Ishikawa (cell line): ENCODE data around the gene MT1M.

Source experiments
- CEBPB ChIP-seq: IDR thresholded peaks from 2 replicates; pipeline ENCODE4 v1.6.1; 2012
- CREB1 ChIP-seq: IDR thresholded peaks from 2 replicates; pipeline ENCODE4 v1.6.1; 2012; ENCODE audit warnings: low read depth
- EGR1 ChIP-seq: IDR thresholded peaks from 2 replicates; pipeline ENCODE4 v1.6.1; 2012
- EP300 ChIP-seq: IDR thresholded peaks from 2 replicates; pipeline ENCODE4 v1.6.1; 2012; ENCODE audit warnings: borderline replicate concordance
- FOXM1 ChIP-seq: IDR thresholded peaks from 2 replicates; pipeline ENCODE4 v1.6.1; 2012; ENCODE audit warnings: low read depth, borderline replicate concordance
- NFIC ChIP-seq: IDR thresholded peaks from 2 replicates; pipeline ENCODE4 v1.6.1; 2012
- RAD21 ChIP-seq: IDR thresholded peaks from 2 replicates; pipeline ENCODE4 v1.6.1; 2012; ENCODE audit warnings: low read depth
- TAF1 ChIP-seq: IDR thresholded peaks from 2 replicates; pipeline ENCODE4 v1.6.1; 2012; ENCODE audit warnings: low read depth, mild to moderate bottlenecking
- TCF12 ChIP-seq: IDR thresholded peaks from 2 replicates; pipeline ENCODE4 v1.6.1; 2012; ENCODE audit warnings: low read depth
- TEAD4 ChIP-seq: IDR thresholded peaks from 2 replicates; pipeline ENCODE4 v1.6.1; 2012
- YY1 ChIP-seq: IDR thresholded peaks from 2 replicates; pipeline ENCODE4 v1.6.1; 2012; ENCODE audit warnings: low read depth
- ZBTB7A ChIP-seq: IDR thresholded peaks from 2 replicates; pipeline ENCODE4 v1.6.1; 2012; ENCODE audit warnings: low read depth
- TF ChIP-seq, protein P1 (sequence below): IDR thresholded peaks from 2 replicates; pipeline ENCODE4 v1.6.1; 2012
- TF ChIP-seq, protein P2 (sequence below): IDR thresholded peaks from 2 replicates; pipeline ENCODE4 v1.6.1; 2012
- TF ChIP-seq, protein P3 (sequence below): IDR thresholded peaks from 2 replicates; pipeline ENCODE4 v1.6.1; 2012; ENCODE audit warnings: low read depth, mild to moderate bottlenecking

The MT1M gene

DNA sequence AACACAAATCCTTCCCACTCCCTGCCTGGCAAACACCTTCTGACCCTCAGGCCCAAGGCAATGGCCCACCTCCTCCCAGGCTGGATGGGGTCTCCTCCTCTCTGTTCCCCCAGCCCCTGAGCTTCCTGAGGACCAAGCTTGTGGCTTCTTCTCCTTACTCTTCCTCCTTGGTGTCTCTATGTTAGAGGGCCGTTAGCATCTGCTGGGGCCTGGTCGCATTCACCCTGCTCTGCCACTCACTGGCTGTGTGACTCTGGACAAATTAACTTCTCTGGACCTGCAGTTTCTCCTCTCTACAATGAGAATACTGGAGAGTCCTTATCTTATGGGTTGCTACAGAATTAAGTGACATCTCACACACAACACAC is 24.8 kb upstream of the MT1M start:
- TF ChIP-seq FOXM1 (no peak), EP300 (no peak), CEBPB (no peak), TAF1 (no peak), TCF12 (no peak), NFIC (no peak), YY1 (no peak), RAD21 (no peak)
- TF ChIP-seq, protein P1, sequence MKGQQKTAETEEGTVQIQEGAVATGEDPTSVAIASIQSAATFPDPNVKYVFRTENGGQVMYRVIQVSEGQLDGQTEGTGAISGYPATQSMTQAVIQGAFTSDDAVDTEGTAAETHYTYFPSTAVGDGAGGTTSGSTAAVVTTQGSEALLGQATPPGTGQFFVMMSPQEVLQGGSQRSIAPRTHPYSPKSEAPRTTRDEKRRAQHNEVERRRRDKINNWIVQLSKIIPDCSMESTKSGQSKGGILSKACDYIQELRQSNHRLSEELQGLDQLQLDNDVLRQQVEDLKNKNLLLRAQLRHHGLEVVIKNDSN, result no peak

DNA sequence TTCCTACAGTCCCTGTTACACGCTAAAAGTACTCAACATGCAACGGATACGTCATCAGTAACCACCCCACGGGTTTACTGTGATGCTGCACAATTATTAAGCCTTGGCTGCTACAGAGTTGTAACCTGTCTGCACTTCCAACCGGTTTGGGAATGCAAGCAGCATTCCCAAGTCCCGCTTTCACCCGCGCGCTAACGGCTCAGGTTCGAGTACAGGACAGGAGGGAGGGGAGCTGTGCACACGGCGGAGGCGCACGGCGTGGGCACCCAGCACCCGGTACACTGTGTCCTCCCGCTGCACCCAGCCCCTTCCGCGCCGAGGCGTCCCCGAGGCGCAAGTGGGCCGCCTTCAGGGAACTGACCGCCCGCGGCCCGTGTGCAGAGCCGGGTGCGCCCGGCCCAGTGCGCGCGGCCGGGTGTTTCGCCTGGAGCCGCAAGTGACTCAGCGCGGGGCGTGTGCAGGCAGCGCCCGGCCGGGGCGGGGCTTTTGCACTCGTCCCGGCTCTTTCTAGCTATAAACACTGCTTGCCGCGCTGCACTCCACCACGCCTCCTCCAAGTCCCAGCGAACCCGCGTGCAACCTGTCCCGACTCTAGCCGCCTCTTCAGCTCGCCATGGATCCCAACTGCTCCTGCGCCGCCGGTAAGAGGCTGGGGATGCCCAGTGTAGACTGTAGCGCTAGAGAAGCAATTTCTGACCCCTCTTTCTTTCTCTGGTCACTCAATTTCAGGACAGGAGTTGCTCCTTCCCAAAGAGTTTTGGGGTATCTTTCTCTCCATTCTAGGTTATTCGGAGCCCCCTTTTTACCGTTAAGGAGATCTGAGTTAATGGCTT is 24.2 kb upstream of the MT1M start, which contains the start of gene MT2A:
TSS of gene MT2A (plus strand) at position 542 of the 833 bp plus-strand sequence. CDS start at position 614, 72 bp downstream.
- TF ChIP-seq, protein P1, result no peak
- TF ChIP-seq, protein P2, sequence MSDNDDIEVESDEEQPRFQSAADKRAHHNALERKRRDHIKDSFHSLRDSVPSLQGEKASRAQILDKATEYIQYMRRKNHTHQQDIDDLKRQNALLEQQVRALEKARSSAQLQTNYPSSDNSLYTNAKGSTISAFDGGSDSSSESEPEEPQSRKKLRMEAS, result peak; percentile 81
- TF ChIP-seq EGR1, result no peak
- no peak for TF ChIP-seq FOXM1
- no peak; the same call in 1 of the 2 replicates for TF ChIP-seq RAD21
- TF ChIP-seq TCF12, result no peak; the same call in 1 of the 2 replicates
- no peak for TF ChIP-seq CEBPB
- TF ChIP-seq NFIC, result no peak
- TF ChIP-seq EP300, result no peak
- peak; percentile 38; the same call in 1 of the 2 replicates for TF ChIP-seq YY1

DNA sequence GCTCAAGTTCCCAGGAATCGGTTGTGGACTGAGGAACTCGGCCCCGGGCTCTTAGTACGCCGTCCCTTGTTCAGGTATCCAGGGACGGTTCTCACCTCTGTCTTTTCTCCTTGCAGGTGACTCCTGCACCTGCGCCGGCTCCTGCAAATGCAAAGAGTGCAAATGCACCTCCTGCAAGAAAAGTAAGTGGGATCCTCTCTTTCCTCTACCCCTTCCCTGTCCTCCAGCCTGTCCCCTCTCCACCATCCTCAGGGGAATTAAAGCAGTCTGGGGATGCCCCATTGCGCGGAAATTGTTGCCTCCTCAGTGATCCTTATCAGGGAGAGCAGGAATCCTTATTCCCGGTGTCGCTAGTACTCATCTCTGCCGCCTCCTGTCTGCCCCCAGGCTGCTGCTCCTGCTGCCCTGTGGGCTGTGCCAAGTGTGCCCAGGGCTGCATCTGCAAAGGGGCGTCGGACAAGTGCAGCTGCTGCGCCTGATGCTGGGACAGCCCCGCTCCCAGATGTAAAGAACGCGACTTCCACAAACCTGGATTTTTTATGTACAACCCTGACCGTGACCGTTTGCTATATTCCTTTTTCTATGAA is 23.5 kb upstream of the MT1M start:
- no peak for TF ChIP-seq CREB1
- TF ChIP-seq, protein P3, sequence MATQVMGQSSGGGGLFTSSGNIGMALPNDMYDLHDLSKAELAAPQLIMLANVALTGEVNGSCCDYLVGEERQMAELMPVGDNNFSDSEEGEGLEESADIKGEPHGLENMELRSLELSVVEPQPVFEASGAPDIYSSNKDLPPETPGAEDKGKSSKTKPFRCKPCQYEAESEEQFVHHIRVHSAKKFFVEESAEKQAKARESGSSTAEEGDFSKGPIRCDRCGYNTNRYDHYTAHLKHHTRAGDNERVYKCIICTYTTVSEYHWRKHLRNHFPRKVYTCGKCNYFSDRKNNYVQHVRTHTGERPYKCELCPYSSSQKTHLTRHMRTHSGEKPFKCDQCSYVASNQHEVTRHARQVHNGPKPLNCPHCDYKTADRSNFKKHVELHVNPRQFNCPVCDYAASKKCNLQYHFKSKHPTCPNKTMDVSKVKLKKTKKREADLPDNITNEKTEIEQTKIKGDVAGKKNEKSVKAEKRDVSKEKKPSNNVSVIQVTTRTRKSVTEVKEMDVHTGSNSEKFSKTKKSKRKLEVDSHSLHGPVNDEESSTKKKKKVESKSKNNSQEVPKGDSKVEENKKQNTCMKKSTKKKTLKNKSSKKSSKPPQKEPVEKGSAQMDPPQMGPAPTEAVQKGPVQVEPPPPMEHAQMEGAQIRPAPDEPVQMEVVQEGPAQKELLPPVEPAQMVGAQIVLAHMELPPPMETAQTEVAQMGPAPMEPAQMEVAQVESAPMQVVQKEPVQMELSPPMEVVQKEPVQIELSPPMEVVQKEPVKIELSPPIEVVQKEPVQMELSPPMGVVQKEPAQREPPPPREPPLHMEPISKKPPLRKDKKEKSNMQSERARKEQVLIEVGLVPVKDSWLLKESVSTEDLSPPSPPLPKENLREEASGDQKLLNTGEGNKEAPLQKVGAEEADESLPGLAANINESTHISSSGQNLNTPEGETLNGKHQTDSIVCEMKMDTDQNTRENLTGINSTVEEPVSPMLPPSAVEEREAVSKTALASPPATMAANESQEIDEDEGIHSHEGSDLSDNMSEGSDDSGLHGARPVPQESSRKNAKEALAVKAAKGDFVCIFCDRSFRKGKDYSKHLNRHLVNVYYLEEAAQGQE, result no peak
- TF ChIP-seq, protein P2, result no peak

DNA sequence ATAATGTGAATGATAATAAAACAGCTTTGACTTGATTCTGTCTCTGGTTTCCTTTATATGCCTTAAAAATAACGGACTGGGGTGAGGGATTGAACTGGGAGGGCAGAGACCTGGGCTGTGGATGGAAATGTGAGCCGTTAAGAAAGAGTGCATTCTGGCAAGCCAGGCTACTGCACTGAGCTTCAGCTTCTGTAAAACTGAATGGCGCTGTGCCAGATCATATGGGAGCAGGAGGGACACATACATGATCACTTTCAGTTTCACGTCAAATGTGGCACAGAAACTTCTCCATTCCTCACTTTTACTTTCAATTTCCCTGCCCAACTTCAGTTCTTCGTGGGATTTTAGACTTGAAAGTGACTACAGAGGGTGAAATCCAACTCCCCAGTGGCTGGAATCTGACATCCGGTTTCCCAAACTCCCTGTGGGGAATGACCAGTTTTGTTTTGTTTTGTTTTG is 23.0 kb upstream of the MT1M start:
- TF ChIP-seq, protein P3, result no peak
- TF ChIP-seq EP300, result no peak
- no peak for TF ChIP-seq FOXM1
- no peak for TF ChIP-seq EGR1
- TF ChIP-seq TEAD4, result no peak
- TF ChIP-seq, protein P2, result no peak
- no peak; the same call in none of the 2 replicates for TF ChIP-seq NFIC
- no peak for TF ChIP-seq ZBTB7A
- TF ChIP-seq CEBPB, result 0 out of 2 replicates have a peak, but pooled peaks have one; percentile 2

DNA sequence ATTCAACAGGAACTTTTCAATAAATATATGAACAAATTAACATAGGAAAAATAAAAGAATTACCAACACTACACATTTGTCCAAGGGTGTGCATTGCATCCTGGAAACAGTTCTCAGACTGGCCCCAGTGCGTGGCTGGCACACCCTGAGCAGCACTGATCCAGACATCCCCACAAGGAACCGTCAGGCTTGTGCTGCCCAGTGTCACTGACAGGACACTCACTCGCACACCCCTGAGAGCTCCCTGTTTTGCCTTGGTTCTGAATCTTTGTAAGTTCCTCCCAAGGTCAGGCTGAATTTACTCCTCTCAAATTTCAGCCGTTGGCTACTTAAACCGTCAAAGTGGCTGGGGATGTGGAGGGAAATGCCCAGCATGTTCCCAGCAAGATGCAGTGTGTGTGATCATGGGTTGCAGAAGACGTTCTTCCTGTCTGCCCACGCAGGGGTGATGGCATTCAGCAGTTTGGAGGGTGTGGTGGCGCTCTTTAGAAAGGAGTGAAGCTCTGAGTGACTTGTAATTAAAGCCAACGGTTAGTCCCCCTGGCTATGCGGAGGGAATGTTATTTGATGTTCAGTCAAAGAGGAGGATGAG is 22.3 kb upstream of the MT1M start:
- TF ChIP-seq RAD21 (no peak; the same call in 1 of the 2 replicates), TCF12 (peak; percentile 78), CEBPB (no peak), EP300 (peak; percentile 82), NFIC (peak; percentile 58), ZBTB7A (no peak), TEAD4 (peak; percentile 82), YY1 (no peak), CREB1 (no peak), EGR1 (peak; percentile 94), TAF1 (no peak), FOXM1 (peak; percentile 47; the same call in 1 of the 2 replicates)
- TF ChIP-seq, protein P3, result no peak
- TF ChIP-seq, protein P1, result peak; percentile 18; the same call in 1 of the 2 replicates
- TF ChIP-seq, protein P2, result peak; percentile 97
